SK-N-SH treated with all-trans-retinoic acid at 6 μM for 48 hours (cell line): ENCODE data around the gene CELSR2.

ENCODE experiments used
- ATAC-seq: fragments of 200-7000 bp; cut with Tn5 transposase; 3 replicates; pipeline ENCODE4 v1.9.1; 2020; ENCODE audit warnings: mild to moderate bottlenecking, moderate library complexity
- ARNTL ChIP-seq: fragments of 450-650 bp; formaldehyde crosslinking; IDR thresholded peaks from 2 replicates; pipeline ENCODE4 v1.5.0; 2020; ENCODE audit warnings: low read depth, mild to moderate bottlenecking, moderate library complexity, borderline replicate concordance
- BACH2 ChIP-seq: fragments of 250-450 bp; sonication (Bioruptor Pico); IDR thresholded peaks from 2 replicates; pipeline ENCODE4 v1.9.0; 2021; ENCODE audit warnings: mild to moderate bottlenecking, borderline replicate concordance
- CSDC2 ChIP-seq: fragments of 250-450 bp; sonication (Bioruptor Pico); IDR thresholded peaks from 2 replicates; pipeline ENCODE4 v1.5.0; 2020; ENCODE audit warnings: mild to moderate bottlenecking, moderate library complexity
- ESRRG ChIP-seq: fragments of 250-450 bp; sonication (Bioruptor Pico); IDR thresholded peaks from 2 replicates; pipeline ENCODE4 v1.6.1; 2021; ENCODE audit warnings: mild to moderate bottlenecking
- ISL1 ChIP-seq: fragments of 250-450 bp; sonication (Bioruptor Pico); IDR thresholded peaks from 2 replicates; pipeline ENCODE4 v2.1.2; 2022; ENCODE audit warnings: mild to moderate bottlenecking, moderate library complexity
- OSR1 ChIP-seq: fragments of 250-450 bp; sonication (Bioruptor Pico); IDR thresholded peaks from 2 replicates; pipeline ENCODE4 v1.8.0; 2022; ENCODE audit warnings: moderate library complexity, mild to moderate bottlenecking, inconsistent platforms
- PPARA ChIP-seq: fragments of 250-450 bp; sonication (Bioruptor Pico); IDR thresholded peaks from 2 replicates; pipeline ENCODE4 v1.5.0; 2020; ENCODE audit warnings: mild to moderate bottlenecking, borderline replicate concordance
- RARB ChIP-seq: fragments of 250-450 bp; sonication (Bioruptor Pico); IDR thresholded peaks from 2 replicates; pipeline ENCODE4 v1.8.0; 2021; ENCODE audit warnings: mild to moderate bottlenecking, moderate library complexity
- TCF4 ChIP-seq: fragments of 250-450 bp; sonication (Bioruptor Pico); IDR thresholded peaks from 2 replicates; pipeline ENCODE4 v1.8.0; 2021; ENCODE audit warnings: mild to moderate bottlenecking, moderate library complexity, borderline replicate concordance
- TOX ChIP-seq: fragments of 250-450 bp; sonication (Bioruptor Pico); IDR thresholded peaks from 2 replicates; pipeline ENCODE4 v1.8.0; 2021; ENCODE audit warnings: mild to moderate bottlenecking, moderate library complexity, borderline replicate concordance
- ZC3H10 ChIP-seq: fragments of 250-450 bp; sonication (Bioruptor Pico); IDR thresholded peaks from 2 replicates; pipeline ENCODE4 v1.5.1; 2021; ENCODE audit warnings: mild to moderate bottlenecking, moderate library complexity
- ZFP3 ChIP-seq: fragments of 250-450 bp; sonication (Bioruptor Pico); IDR thresholded peaks from 2 replicates; pipeline ENCODE4 v1.5.0; 2020; ENCODE audit warnings: mild to moderate bottlenecking, moderate library complexity
- ZFP30 ChIP-seq: fragments of 450-650 bp; formaldehyde crosslinking; IDR thresholded peaks from 2 replicates; pipeline ENCODE4 v1.5.0; 2022; ENCODE audit warnings: mild to moderate bottlenecking, moderate library complexity
- ZNF565 ChIP-seq: fragments of 450-650 bp; formaldehyde crosslinking; conservative IDR thresholded peaks from 2 replicates; pipeline ENCODE4 v1.5.0; 2020; ENCODE audit warnings: low read depth, mild to moderate bottlenecking, moderate library complexity
- ZNF70 ChIP-seq: fragments of 450-650 bp; formaldehyde crosslinking; IDR thresholded peaks from 2 replicates; pipeline ENCODE4 v1.5.0; 2020; ENCODE audit warnings: mild to moderate bottlenecking, moderate library complexity
- TF ChIP-seq, protein P1 (sequence below): fragments of 250-450 bp; sonication (Bioruptor Pico); IDR thresholded peaks from 2 replicates; pipeline ENCODE4 v1.8.0; 2021; ENCODE audit warnings: low read depth, mild to moderate bottlenecking, moderate library complexity, borderline replicate concordance
- TF ChIP-seq, protein P2 (sequence below): fragments of 250-450 bp; sonication (Bioruptor Pico); IDR thresholded peaks from 2 replicates; pipeline ENCODE4 v1.8.0; 2020; ENCODE audit warnings: mild to moderate bottlenecking, moderate library complexity, borderline replicate concordance
- TF ChIP-seq, protein P3 (sequence below): fragments of 250-450 bp; sonication (Bioruptor Pico); IDR thresholded peaks from 2 replicates; pipeline ENCODE4 v1.5.0; 2020; ENCODE audit warnings: mild to moderate bottlenecking, moderate library complexity
- TF ChIP-seq, protein P4 (sequence below): fragments of 250-450 bp; sonication (Bioruptor Pico); IDR thresholded peaks from 2 replicates; pipeline ENCODE4 v1.5.1; 2021; ENCODE audit warnings: mild to moderate bottlenecking, moderate library complexity
- TF ChIP-seq, protein P5 (sequence below): fragments of 250-450 bp; sonication (Bioruptor Pico); IDR thresholded peaks from 2 replicates; pipeline ENCODE4 v1.5.1; 2020; ENCODE audit warnings: low read depth, mild to moderate bottlenecking, moderate library complexity

Gene CELSR2

DNA sequence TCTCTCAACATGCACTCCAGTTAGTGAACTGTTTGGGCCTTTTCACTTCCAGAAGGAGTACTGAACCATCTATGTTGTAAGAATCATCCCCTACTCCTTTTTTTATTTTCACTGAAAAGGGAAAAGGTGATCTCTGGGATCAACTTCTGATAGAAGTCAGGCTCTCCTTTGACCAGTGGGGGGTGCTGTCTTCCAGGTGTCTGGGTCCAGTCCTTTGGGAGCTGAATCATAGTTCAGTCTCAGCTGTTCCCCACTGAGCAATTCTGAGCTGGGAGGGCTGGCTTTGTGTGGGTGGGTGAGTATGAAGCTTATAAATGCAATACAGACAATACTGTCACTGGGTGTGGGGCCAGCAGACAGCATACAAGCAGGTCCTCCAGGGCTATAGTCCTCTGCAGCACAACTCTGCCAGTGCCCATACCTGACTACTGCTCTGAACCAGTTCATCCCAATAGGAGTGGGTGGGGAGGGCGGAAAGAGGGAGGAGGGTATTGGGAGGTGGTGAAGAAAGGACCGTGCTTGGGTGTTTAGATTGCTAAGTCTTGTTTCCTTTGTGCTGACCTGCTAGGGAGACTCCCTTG lies 48.1 kb upstream of the CELSR2 start:
- peak; percentile 26 for ATAC-seq
- TF ChIP-seq ISL1 (no peak), RARB (CRISPR knock-in tag) (no peak)
- TF ChIP-seq, all 23 proteins: peak for 0

DNA sequence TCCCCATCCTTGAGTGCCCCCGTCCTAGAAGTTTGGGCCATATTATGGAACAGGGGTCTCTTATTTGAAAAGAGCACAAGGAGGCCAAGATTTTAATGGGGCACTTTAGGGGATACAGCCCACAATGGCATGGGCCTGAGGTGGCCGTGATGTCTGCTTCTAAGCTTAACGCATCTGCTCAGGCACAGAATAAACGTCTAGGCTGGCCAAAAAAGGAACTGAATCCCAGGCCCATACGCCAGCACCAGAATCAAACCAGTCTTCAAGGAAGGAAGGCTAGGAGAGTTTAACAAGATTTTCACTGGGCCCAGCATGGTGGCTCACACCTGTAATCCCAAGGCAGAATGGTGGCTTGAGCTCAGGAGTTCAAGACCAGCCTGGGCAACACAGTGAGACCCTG lies 44.9 kb upstream of the CELSR2 start:
- TF ChIP-seq TOX (no peak), ZNF565 (CRISPR knock-in tag) (no peak), CSDC2 (no peak), ARNTL (CRISPR knock-in tag) (no peak), ZFP3 (CRISPR knock-in tag) (no peak), ISL1 (no peak), TCF4 (CRISPR knock-in tag) (no peak), ZNF70 (CRISPR knock-in tag) (no peak), BACH2 (CRISPR knock-in tag) (no peak)
- TF ChIP-seq, protein P1, sequence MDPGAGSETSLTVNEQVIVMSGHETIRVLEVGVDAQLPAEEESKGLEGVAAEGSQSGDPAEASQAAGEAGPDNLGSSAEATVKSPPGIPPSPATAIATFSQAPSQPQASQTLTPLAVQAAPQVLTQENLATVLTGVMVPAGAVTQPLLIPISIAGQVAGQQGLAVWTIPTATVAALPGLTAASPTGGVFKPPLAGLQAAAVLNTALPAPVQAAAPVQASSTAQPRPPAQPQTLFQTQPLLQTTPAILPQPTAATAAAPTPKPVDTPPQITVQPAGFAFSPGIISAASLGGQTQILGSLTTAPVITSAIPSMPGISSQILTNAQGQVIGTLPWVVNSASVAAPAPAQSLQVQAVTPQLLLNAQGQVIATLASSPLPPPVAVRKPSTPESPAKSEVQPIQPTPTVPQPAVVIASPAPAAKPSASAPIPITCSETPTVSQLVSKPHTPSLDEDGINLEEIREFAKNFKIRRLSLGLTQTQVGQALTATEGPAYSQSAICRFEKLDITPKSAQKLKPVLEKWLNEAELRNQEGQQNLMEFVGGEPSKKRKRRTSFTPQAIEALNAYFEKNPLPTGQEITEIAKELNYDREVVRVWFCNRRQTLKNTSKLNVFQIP (CRISPR knock-in tag), result no peak
- TF ChIP-seq, protein P2, sequence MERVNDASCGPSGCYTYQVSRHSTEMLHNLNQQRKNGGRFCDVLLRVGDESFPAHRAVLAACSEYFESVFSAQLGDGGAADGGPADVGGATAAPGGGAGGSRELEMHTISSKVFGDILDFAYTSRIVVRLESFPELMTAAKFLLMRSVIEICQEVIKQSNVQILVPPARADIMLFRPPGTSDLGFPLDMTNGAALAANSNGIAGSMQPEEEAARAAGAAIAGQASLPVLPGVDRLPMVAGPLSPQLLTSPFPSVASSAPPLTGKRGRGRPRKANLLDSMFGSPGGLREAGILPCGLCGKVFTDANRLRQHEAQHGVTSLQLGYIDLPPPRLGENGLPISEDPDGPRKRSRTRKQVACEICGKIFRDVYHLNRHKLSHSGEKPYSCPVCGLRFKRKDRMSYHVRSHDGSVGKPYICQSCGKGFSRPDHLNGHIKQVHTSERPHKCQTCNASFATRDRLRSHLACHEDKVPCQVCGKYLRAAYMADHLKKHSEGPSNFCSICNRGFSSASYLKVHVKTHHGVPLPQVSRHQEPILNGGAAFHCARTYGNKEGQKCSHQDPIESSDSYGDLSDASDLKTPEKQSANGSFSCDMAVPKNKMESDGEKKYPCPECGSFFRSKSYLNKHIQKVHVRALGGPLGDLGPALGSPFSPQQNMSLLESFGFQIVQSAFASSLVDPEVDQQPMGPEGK (CRISPR knock-in tag), result no peak
- TF ChIP-seq, protein P3, sequence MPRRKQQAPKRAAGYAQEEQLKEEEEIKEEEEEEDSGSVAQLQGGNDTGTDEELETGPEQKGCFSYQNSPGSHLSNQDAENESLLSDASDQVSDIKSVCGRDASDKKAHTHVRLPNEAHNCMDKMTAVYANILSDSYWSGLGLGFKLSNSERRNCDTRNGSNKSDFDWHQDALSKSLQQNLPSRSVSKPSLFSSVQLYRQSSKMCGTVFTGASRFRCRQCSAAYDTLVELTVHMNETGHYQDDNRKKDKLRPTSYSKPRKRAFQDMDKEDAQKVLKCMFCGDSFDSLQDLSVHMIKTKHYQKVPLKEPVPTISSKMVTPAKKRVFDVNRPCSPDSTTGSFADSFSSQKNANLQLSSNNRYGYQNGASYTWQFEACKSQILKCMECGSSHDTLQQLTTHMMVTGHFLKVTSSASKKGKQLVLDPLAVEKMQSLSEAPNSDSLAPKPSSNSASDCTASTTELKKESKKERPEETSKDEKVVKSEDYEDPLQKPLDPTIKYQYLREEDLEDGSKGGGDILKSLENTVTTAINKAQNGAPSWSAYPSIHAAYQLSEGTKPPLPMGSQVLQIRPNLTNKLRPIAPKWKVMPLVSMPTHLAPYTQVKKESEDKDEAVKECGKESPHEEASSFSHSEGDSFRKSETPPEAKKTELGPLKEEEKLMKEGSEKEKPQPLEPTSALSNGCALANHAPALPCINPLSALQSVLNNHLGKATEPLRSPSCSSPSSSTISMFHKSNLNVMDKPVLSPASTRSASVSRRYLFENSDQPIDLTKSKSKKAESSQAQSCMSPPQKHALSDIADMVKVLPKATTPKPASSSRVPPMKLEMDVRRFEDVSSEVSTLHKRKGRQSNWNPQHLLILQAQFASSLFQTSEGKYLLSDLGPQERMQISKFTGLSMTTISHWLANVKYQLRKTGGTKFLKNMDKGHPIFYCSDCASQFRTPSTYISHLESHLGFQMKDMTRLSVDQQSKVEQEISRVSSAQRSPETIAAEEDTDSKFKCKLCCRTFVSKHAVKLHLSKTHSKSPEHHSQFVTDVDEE (CRISPR knock-in tag), result no peak
- TF ChIP-seq, protein P4, sequence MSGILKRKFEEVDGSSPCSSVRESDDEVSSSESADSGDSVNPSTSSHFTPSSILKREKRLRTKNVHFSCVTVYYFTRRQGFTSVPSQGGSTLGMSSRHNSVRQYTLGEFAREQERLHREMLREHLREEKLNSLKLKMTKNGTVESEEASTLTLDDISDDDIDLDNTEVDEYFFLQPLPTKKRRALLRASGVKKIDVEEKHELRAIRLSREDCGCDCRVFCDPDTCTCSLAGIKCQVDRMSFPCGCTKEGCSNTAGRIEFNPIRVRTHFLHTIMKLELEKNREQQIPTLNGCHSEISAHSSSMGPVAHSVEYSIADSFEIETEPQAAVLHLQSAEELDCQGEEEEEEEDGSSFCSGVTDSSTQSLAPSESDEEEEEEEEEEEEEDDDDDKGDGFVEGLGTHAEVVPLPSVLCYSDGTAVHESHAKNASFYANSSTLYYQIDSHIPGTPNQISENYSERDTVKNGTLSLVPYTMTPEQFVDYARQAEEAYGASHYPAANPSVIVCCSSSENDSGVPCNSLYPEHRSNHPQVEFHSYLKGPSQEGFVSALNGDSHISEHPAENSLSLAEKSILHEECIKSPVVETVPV (CRISPR knock-in tag), result no peak
- ATAC-seq, result no peak

DNA sequence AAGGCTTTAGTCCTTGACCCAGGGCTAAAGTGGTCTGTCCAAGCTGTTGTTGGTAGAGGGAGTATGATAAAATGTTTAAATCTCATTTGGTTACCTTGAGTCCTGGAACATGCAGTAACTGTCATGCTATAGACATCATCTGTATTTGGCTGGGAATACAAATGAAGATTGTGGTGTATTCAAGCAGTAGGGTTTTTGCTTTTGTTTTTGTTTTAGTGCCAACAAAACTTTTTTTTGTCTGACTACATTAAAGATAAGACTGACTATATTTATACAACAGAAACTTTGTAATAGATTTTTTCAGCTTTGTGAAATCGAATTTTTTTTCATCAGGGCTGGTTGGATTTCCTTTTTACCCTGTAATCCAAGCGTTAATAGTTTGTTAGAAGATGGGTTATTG lies 43.0 kb upstream of the CELSR2 start:
- no peak for TF ChIP-seq TCF4 (CRISPR knock-in tag)
- TF ChIP-seq, protein P5, sequence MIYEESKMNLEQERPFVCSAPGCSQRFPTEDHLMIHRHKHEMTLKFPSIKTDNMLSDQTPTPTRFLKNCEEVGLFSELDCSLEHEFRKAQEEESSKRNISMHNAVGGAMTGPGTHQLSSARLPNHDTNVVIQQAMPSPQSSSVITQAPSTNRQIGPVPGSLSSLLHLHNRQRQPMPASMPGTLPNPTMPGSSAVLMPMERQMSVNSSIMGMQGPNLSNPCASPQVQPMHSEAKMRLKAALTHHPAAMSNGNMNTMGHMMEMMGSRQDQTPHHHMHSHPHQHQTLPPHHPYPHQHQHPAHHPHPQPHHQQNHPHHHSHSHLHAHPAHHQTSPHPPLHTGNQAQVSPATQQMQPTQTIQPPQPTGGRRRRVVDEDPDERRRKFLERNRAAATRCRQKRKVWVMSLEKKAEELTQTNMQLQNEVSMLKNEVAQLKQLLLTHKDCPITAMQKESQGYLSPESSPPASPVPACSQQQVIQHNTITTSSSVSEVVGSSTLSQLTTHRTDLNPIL (CRISPR knock-in tag), result no peak
- TF ChIP-seq, protein P4 (CRISPR knock-in tag), result no peak
- no peak for TF ChIP-seq ZC3H10 (CRISPR knock-in tag)
- TF ChIP-seq, protein P1 (CRISPR knock-in tag), result no peak
- TF ChIP-seq, protein P2 (CRISPR knock-in tag), result no peak
- TF ChIP-seq TOX, result no peak
- no peak for TF ChIP-seq OSR1 (CRISPR knock-in tag)
- no peak for TF ChIP-seq RARB (CRISPR knock-in tag)
- no peak for TF ChIP-seq ESRRG (CRISPR knock-in tag)
- TF ChIP-seq ARNTL (CRISPR knock-in tag), result no peak
- TF ChIP-seq ZFP30, result no peak
- TF ChIP-seq PPARA, result no peak
- TF ChIP-seq, all 23 proteins: peak for 0
- ATAC-seq, result no peak
